MCF 10A (cell line): ENCODE results near the gene DNHD1. TPM values are rescaled to one million over a fixed set of nuclear protein-coding genes. Genes with fewer than 3 reads are reported as not detected.

Experiments used
- BruUV-seq: library from RNA; stranded (reverse); fragments of 400-500 nt; replicated peaks from 2 replicates; lab custom pipeline; 2021; lab: Mats Ljungman, UMichigan
- CTCF ChIA-PET: fragments of 300-600 bp; sonication (Branson Sonifier 250); formaldehyde crosslinking; extraction: SDS; loops from one replicate; lab custom pipeline; 2021; ENCODE audit warnings: antibody characterized with exemption, inconsistent platforms; lab: Yijun Ruan, JAX
- POLR2A ChIA-PET: fragments of 300-600, 350-650 bp; sonication (Branson Sonifier 250); formaldehyde crosslinking; extraction: SDS; loops from one replicate; lab custom pipeline; 2020; ENCODE audit warnings: antibody characterized with exemption, inconsistent platforms; lab: Yijun Ruan, JAX
- DNase-seq: peaks from one replicate; pipeline ENCODE4 v3.0.0-alpha.2; 2018; ENCODE audit not compliant: unreplicated experiment
- H3K27ac Mint-ChIP-seq: one replicate; pipeline ENCODE4 v1.8.0; 2022; ENCODE audit warnings: mild to moderate bottlenecking, low read depth, mixed read lengths; ENCODE audit not compliant: unreplicated experiment
- H3K27me3 Mint-ChIP-seq: one replicate; pipeline ENCODE4 v1.8.0; 2022; ENCODE audit warnings: mixed read lengths; ENCODE audit not compliant: insufficient read depth, unreplicated experiment
- H3K36me3 Mint-ChIP-seq: one replicate; pipeline ENCODE4 v1.8.0; 2022; ENCODE audit warnings: mild to moderate bottlenecking, moderate library complexity, mixed read lengths; ENCODE audit not compliant: insufficient read depth, unreplicated experiment
- H3K4me1 Mint-ChIP-seq: one replicate; pipeline ENCODE4 v1.8.0; 2022; ENCODE audit warnings: mixed read lengths; ENCODE audit not compliant: insufficient read depth, unreplicated experiment
- H3K4me3 Mint-ChIP-seq: one replicate; pipeline ENCODE4 v1.8.0; 2022; ENCODE audit warnings: mild to moderate bottlenecking, moderate library complexity, mixed read lengths; ENCODE audit not compliant: unreplicated experiment
- H3K9me3 Mint-ChIP-seq: one replicate; pipeline ENCODE4 v1.8.0; 2022; ENCODE audit warnings: mixed read lengths; ENCODE audit not compliant: unreplicated experiment
- CTCF ChIP-seq: fragments of 200-600 bp; IDR thresholded peaks from one replicate; pipeline ENCODE4 v1.8.0; 2022; ENCODE audit warnings: antibody characterized with exemption, mild to moderate bottlenecking; ENCODE audit not compliant: unreplicated experiment
- intact Hi-C: fragments of 100-400 bp; cut with micrococcal nuclease; formaldehyde crosslinking; loops from 2 replicates; pipeline ENCODE4 v1.14.1; 2022
- total RNA-seq: library from RNA; stranded (reverse); gene quantifications from 2 replicates; pipeline ENCODE4 v1.2.3, GENCODE V29; 2022

The DNHD1 gene
- total RNA-seq, 1 experiment from 2014 or later = 18.3 TPM

- H3K9me3 Mint-ChIP-seq = no peaks in the 10 kb centered on the region
- TF ChIP-seq CTCF = no peak
- peaks cover 22% of the 10 kb centered on the region for H3K4me1 Mint-ChIP-seq
- no TSS peak for BruUV-seq
- intact Hi-C loops = loop anchor here (10.0 kb wide), 1 partner anchor 134 kb away; the partner anchor contains the start of gene TRIM3
- H3K36me3 Mint-ChIP-seq = peaks cover 31% of the 10 kb centered on the region
- H3K27ac Mint-ChIP-seq = no peak overlapping the region
- ChIA-PET CTCF (interaction anchor here (0.6 to 1.4 kb wide), 3 partner anchors 93 to 230 kb away, joined by 3 read pairs; no protein-coding TSS in a partner anchor), POLR2A (interaction anchor here (1.0 to 3.0 kb wide), 2 partner anchors 11 to 128 kb away, joined by 3 to 40 read pairs; partner anchors contain the start of genes ARFIP2, TIMM10B and TPP1)
- H3K4me3 Mint-ChIP-seq = no peak overlapping the region
- no peak for DNase-seq
- H3K27me3 Mint-ChIP-seq = no peaks in the 10 kb centered on the region
Observed at GRCh38 chr11:6608726-6609501, 111.8 kb downstream of the DNHD1 start.

- H3K4me1 Mint-ChIP-seq = peaks cover 22% of the 10 kb centered on the region
- H3K9me3 Mint-ChIP-seq = no peaks in the 10 kb centered on the region
- peak overlapping the region; percentile 57 for H3K27ac Mint-ChIP-seq
- POLR2A ChIA-PET = interaction anchor here (0.7 to 3.6 kb wide), 2 partner anchors 13 to 74 kb away, joined by 4 to 54 read pairs; partner anchors contain the start of gene MRPL17
- no peak overlapping the region for H3K4me3 Mint-ChIP-seq
- CTCF ChIA-PET = interaction anchor here (0.7 to 1.2 kb wide), 2 partner anchors 74 to 77 kb away, joined by 3 to 7 read pairs; partner anchors contain the start of gene MRPL17
- no TSS peak for BruUV-seq
- no peak for TF ChIP-seq CTCF
- peaks cover 31% of the 10 kb centered on the region for H3K36me3 Mint-ChIP-seq
- no peak for DNase-seq
- no peaks in the 10 kb centered on the region for H3K27me3 Mint-ChIP-seq
- intact Hi-C loops = loop anchor here (10.0 kb wide), 1 partner anchor 135 kb away; the partner anchor contains the start of gene TRIM3
Observed at GRCh38 chr11:6609502-6610015, 112.5 kb downstream of the DNHD1 start.

GRCh38 chr11:6610591-6610990 is 113.5 kb downstream of the DNHD1 start:
- TF ChIP-seq CTCF = no peak
- H3K4me3 Mint-ChIP-seq = no peak overlapping the region
- H3K9me3 Mint-ChIP-seq = no peaks in the 10 kb centered on the region
- CTCF ChIA-PET = interaction anchor here (0.7 to 1.2 kb wide), 4 partner anchors 9 to 78 kb away, joined by 3 to 7 read pairs (median 3); partner anchors contain the start of genes MRPL17 and TPP1
- no peaks in the 10 kb centered on the region for H3K27me3 Mint-ChIP-seq
- POLR2A ChIA-PET = interaction anchor here (2.8 to 3.6 kb wide), 2 partner anchors 73 to 128 kb away, joined by 26 to 54 read pairs; partner anchors contain the start of genes ARFIP2, MRPL17 and TIMM10B
- TSS peak; percentile 36 for BruUV-seq
- intact Hi-C loops = no loop called here
- no peak for DNase-seq
- peaks cover 35% of the 10 kb centered on the region for H3K36me3 Mint-ChIP-seq
- H3K27ac Mint-ChIP-seq = no peak overlapping the region
- peaks cover 22% of the 10 kb centered on the region for H3K4me1 Mint-ChIP-seq
